DND-41 (cell line): ENCODE data around the gene B4GALNT1.
A peak's percentile ranks its signal among the peaks of the same experiment; 100 is the strongest.

Experiments used
- ATAC-seq: fragments of 200-7000 bp; cut with Tn5 transposase; 3 replicates; pipeline ENCODE4 v1.9.1; 2021; ENCODE audit warnings: low read depth; ENCODE audit not compliant: insufficient read depth
- DNase-seq: peaks from one replicate; pipeline ENCODE4 v3.0.0-alpha.2; 2020
- H2AFZ ChIP-seq: 2 replicates; pipeline ENCODE4 v1.6.0; 2012; ENCODE audit warnings: low read depth, low read length
- H3K27ac ChIP-seq: 2 replicates; pipeline ENCODE4 v1.5.1; 2012; ENCODE audit warnings: low read length, inconsistent platforms
- H3K27me3 ChIP-seq: fragments of 200-600 bp; sonication (generic); 2 replicates; pipeline ENCODE4 v1.6.0; 2012; ENCODE audit warnings: low read length, mild to moderate bottlenecking, inconsistent platforms; ENCODE audit not compliant: insufficient read depth, poor library complexity
- H3K36me3 ChIP-seq: 2 replicates; pipeline ENCODE4 v1.5.1; 2012; ENCODE audit warnings: low read length, inconsistent platforms; ENCODE audit not compliant: insufficient read depth
- H3K4me1 ChIP-seq: 2 replicates; pipeline ENCODE4 v1.5.1; 2012; ENCODE audit warnings: mild to moderate bottlenecking, low read length; ENCODE audit not compliant: insufficient read depth
- H3K4me2 ChIP-seq: 2 replicates; pipeline ENCODE4 v1.6.0; 2012; ENCODE audit warnings: mild to moderate bottlenecking, moderate library complexity, low read length, inconsistent platforms; ENCODE audit not compliant: insufficient read depth
- H3K4me3 ChIP-seq, 2 experiments: fragments of 200-600 bp in 1 of 2; shearing (Covaris generic) in 1 of 2; 2 replicates each; pipeline ENCODE4 v1.5.1; 2012 to 2016; ENCODE audit warnings: inconsistent platforms in 2 of 2, low read length in 2 of 2, mild to moderate bottlenecking in 2 of 2, low read depth in 1 of 2, moderate library complexity in 1 of 2
- H3K79me2 ChIP-seq: 2 replicates; pipeline ENCODE4 v1.6.0; 2012; ENCODE audit warnings: low read length, inconsistent platforms; ENCODE audit not compliant: insufficient read depth
- H3K9ac ChIP-seq: 2 replicates; pipeline ENCODE4 v1.6.0; 2012; ENCODE audit warnings: low read depth, mild to moderate bottlenecking, inconsistent platforms, low read length, moderate library complexity
- H3K9me3 ChIP-seq: 2 replicates; pipeline ENCODE4 v1.5.1; 2012; ENCODE audit warnings: low read length, moderate library complexity, mild to moderate bottlenecking, inconsistent platforms; ENCODE audit not compliant: insufficient read depth, severe bottlenecking
- H4K20me1 ChIP-seq: 2 replicates; pipeline ENCODE4 v1.6.0; 2012; ENCODE audit warnings: low read length; ENCODE audit not compliant: insufficient read depth
- EZH2 ChIP-seq: IDR thresholded peaks from 3 replicates; pipeline ENCODE4 v1.6.1; 2012; ENCODE audit warnings: borderline replicate concordance, low read depth, mild to moderate bottlenecking, moderate library complexity, low read length, inconsistent platforms; ENCODE audit not compliant: severe bottlenecking
- TF ChIP-seq, protein P1 (sequence below): IDR thresholded peaks from 2 replicates; pipeline ENCODE4 v1.5.1; 2012; ENCODE audit warnings: borderline replicate concordance, low read length, moderate library complexity, mild to moderate bottlenecking; ENCODE audit not compliant: poor library complexity, severe bottlenecking; ENCODE audit errors: extremely low read depth

Gene B4GALNT1

DNA sequence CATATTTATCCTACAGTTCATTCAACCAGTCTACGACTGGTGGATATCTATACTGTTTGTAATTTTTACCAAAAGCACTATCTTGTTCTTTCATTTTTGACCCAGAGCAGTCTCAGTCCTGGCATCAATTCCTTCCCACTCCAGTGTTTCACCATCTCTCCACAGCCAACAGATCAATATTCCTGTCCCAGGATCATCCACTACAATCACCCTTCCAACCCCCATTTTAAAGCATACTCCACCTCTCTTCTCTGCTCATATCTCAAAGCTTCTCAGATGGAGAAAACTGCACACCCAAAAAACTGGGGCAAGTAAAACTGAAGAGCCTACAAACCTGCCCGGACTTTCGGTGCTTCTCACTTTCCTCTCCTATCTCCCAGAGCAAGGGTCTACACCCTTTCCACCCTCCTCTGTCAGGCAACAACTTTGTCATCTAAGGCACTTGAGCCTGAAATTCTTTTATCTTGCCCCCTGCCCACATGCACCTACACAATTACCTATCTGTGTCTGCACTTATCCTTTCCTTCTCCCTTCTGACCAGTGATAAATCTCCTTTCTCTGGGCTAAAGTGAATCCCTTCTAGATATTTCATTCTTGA is 46.1 kb downstream of the B4GALNT1 start:
- Histone ChIP-seq H3K4me1 (peaks cover 25% of the 10 kb centered on the region), H3K4me3 (no peak overlapping the region), H3K9ac (no peak overlapping the region), H3K79me2 (peaks cover 15% of the 10 kb centered on the region), H3K4me2 (no peak overlapping the region), H3K27ac (no peak overlapping the region), H3K36me3 (no peaks in the 10 kb centered on the region), H3K27me3 (peaks cover 9% of the 10 kb centered on the region), H4K20me1 (no peaks in the 10 kb centered on the region), H2AFZ (no peak overlapping the region), H3K9me3 (no peaks in the 10 kb centered on the region)
- TF ChIP-seq, protein P1, sequence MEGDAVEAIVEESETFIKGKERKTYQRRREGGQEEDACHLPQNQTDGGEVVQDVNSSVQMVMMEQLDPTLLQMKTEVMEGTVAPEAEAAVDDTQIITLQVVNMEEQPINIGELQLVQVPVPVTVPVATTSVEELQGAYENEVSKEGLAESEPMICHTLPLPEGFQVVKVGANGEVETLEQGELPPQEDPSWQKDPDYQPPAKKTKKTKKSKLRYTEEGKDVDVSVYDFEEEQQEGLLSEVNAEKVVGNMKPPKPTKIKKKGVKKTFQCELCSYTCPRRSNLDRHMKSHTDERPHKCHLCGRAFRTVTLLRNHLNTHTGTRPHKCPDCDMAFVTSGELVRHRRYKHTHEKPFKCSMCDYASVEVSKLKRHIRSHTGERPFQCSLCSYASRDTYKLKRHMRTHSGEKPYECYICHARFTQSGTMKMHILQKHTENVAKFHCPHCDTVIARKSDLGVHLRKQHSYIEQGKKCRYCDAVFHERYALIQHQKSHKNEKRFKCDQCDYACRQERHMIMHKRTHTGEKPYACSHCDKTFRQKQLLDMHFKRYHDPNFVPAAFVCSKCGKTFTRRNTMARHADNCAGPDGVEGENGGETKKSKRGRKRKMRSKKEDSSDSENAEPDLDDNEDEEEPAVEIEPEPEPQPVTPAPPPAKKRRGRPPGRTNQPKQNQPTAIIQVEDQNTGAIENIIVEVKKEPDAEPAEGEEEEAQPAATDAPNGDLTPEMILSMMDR = no peak
- TF ChIP-seq EZH2 = no peak
- no peak for ATAC-seq
- no peak for DNase-seq

DNA sequence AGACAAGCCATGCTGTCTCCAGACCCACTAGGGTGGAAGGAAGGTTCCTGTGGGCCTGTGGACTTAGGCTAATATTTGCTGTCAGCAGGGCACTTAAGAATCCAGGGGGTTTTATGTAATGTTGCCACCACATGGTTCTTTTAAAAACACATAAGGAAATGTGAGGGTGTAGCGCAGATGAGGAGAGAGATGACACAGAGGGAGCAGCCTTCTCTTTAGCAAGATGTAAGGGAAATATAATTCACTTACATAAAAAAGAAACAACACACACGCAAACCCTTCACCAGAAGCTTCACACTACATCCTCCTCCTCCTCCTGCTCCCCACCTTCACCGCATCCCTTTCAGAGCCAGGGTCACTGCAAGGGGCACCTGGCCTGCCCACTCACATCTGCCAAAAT is 46.9 kb downstream of the B4GALNT1 start:
- no peak overlapping the region for H3K27ac ChIP-seq
- H3K4me1 ChIP-seq = peaks cover 17% of the 10 kb centered on the region
- no peak overlapping the region for H3K4me2 ChIP-seq
- ATAC-seq (no peak), DNase-seq (no peak)
- TF ChIP-seq, protein P1 = no peak
- no peak for TF ChIP-seq EZH2
- no peak overlapping the region for H3K9ac ChIP-seq
- no peaks in the 10 kb centered on the region for H3K36me3 ChIP-seq
- H3K4me3 ChIP-seq = no peak overlapping the region
- H3K9me3 ChIP-seq = no peaks in the 10 kb centered on the region
- no peak overlapping the region for H2AFZ ChIP-seq
- H3K79me2 ChIP-seq = peaks cover 8% of the 10 kb centered on the region
- peaks cover 13% of the 10 kb centered on the region for H3K27me3 ChIP-seq
- no peaks in the 10 kb centered on the region for H4K20me1 ChIP-seq

DNA sequence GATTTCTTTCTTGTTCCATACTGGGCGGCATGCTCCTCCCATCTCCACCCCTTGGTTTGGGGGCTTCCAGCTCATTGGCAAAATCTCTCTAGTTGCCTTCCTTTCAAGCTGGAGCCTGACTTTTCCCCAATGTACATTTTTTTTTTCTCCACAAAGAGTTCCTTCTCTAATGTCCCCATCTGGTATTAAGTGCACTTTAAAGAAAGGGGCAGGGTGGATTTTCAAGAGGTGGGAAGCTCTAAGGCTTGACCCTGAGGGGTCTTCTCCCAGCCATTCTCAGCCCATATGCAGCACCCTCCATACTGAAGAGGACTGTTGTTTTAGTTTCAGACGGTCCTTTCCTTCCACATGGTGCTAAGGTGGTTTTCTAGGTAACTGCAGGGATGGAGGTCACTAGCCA is 47.8 kb downstream of the B4GALNT1 start:
- H3K4me1 ChIP-seq = peaks cover 7% of the 10 kb centered on the region
- no peak overlapping the region for H3K27ac ChIP-seq
- ATAC-seq = no peak
- no peaks in the 10 kb centered on the region for H3K36me3 ChIP-seq
- no peak overlapping the region for H3K4me2 ChIP-seq
- TF ChIP-seq, protein P1 = no peak
- TF ChIP-seq EZH2 = no peak
- H3K27me3 ChIP-seq = peaks cover 13% of the 10 kb centered on the region
- H4K20me1 ChIP-seq = no peaks in the 10 kb centered on the region
- DNase-seq = no peak
- no peak overlapping the region for H3K9ac ChIP-seq
- no peaks in the 10 kb centered on the region for H3K79me2 ChIP-seq
- no peaks in the 10 kb centered on the region for H3K9me3 ChIP-seq
- no peak overlapping the region for H3K4me3 ChIP-seq
- H2AFZ ChIP-seq = no peak overlapping the region

DNA sequence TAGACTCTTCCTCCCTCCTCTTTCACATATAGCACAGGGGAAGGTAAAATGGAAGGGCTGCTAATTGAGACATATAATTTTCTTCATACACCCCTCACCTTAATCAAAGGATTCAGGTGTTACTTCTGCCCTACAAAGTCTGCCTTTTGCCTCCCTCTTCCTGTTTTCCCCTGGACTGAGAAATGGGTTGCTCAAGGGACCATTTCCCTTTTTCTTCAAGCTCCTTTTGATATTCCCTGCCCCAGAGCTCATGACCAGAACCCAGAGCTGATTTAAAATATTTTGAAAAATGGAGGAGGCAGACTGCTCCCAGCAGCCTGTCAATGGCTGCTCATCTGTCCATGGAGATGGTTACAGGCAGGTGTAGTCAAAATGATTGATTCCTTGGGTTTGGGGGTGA is 48.3 kb downstream of the B4GALNT1 start:
- ATAC-seq = no peak
- H3K27me3 ChIP-seq = peaks cover 13% of the 10 kb centered on the region
- no peak overlapping the region for H3K9ac ChIP-seq
- H3K27ac ChIP-seq = no peak overlapping the region
- H3K9me3 ChIP-seq = no peaks in the 10 kb centered on the region
- 0 out of 2 replicates have a peak overlapping the region, but pooled peaks have one; percentile 11 for H2AFZ ChIP-seq
- DNase-seq = no peak
- no peak overlapping the region for H3K4me3 ChIP-seq
- no peak for TF ChIP-seq EZH2
- TF ChIP-seq, protein P1 = no peak
- H3K4me2 ChIP-seq = no peak overlapping the region
- H4K20me1 ChIP-seq = no peaks in the 10 kb centered on the region
- no peaks in the 10 kb centered on the region for H3K36me3 ChIP-seq
- peaks cover 5% of the 10 kb centered on the region for H3K4me1 ChIP-seq
- no peaks in the 10 kb centered on the region for H3K79me2 ChIP-seq
